DOHH2 (cell line): ENCODE results near the gene MAGEL2.

Source experiments
- H3F3A ChIP-seq: fragments of 200-600 bp; sonication (generic), shearing (Covaris generic); 2 replicates; pipeline ENCODE4 v1.6.0; 2016; ENCODE audit warnings: antibody characterized with exemption, mild to moderate bottlenecking; ENCODE audit not compliant: control insufficient read depth, insufficient read depth
- H3K27ac ChIP-seq: fragments of 200-600 bp; sonication (generic); 2 replicates; pipeline ENCODE4 v1.5.1; 2014; ENCODE audit warnings: low read depth, mild to moderate bottlenecking, low read length, moderate library complexity
- H3K27me3 ChIP-seq: fragments of 200-600 bp; sonication (generic); 2 replicates; pipeline ENCODE4 v1.6.1; 2014; ENCODE audit warnings: mild to moderate bottlenecking, low read length, mixed read lengths; ENCODE audit not compliant: control insufficient read depth
- H3K36me3 ChIP-seq: fragments of 200-600 bp; sonication (generic); 2 replicates; pipeline ENCODE4 v1.6.1; 2014; ENCODE audit warnings: mild to moderate bottlenecking, low read length, moderate library complexity, mixed read lengths; ENCODE audit not compliant: control insufficient read depth
- H3K4me1 ChIP-seq: fragments of 200-600 bp; sonication (generic); 2 replicates; pipeline ENCODE4 v1.6.1; 2014; ENCODE audit warnings: mild to moderate bottlenecking, low read length, mixed read lengths; ENCODE audit not compliant: control insufficient read depth
- H3K4me2 ChIP-seq: fragments of 200-600 bp; sonication (generic); 2 replicates; pipeline ENCODE4 v1.6.0; 2014; ENCODE audit warnings: mild to moderate bottlenecking, low read length, moderate library complexity
- H3K4me3 ChIP-seq: fragments of 200-600 bp; sonication (generic); 2 replicates; pipeline ENCODE4 v1.5.1; 2014; ENCODE audit warnings: mild to moderate bottlenecking, low read length, mixed read lengths
- H3K79me2 ChIP-seq: fragments of 200-600 bp; sonication (generic); 2 replicates; pipeline ENCODE4 v1.6.1; 2014; ENCODE audit warnings: mild to moderate bottlenecking, low read length, mixed read lengths; ENCODE audit not compliant: control insufficient read depth
- H3K9me2 ChIP-seq: fragments of 200-600 bp; sonication (generic); replicated peaks from 2 replicates; pipeline ENCODE4 v1.6.1; 2014; ENCODE audit warnings: mild to moderate bottlenecking, low read length, mixed read lengths; ENCODE audit not compliant: control insufficient read depth
- H3K9me3 ChIP-seq: fragments of 200-600 bp; sonication (generic); 2 replicates; pipeline ENCODE4 v1.6.1; 2014; ENCODE audit warnings: antibody characterized with exemption, low read length, mixed read lengths; ENCODE audit not compliant: control insufficient read depth, insufficient read depth
- H4K20me1 ChIP-seq: fragments of 200-600 bp; sonication (generic); 2 replicates; pipeline ENCODE4 v1.6.0; 2014; ENCODE audit warnings: low read depth, mild to moderate bottlenecking, antibody characterized with exemption, low read length, moderate library complexity; ENCODE audit not compliant: control insufficient read depth, insufficient read depth
- EZH2phosphoT487 ChIP-seq: fragments of 200-600 bp; sonication (generic); IDR thresholded peaks from 2 replicates; pipeline ENCODE4 v1.6.1; 2017; ENCODE audit warnings: borderline replicate concordance, mild to moderate bottlenecking, antibody characterized with exemption, low read length, moderate library complexity, mixed read lengths
- TF ChIP-seq, protein P1 (sequence below): fragments of 200-600 bp; sonication (generic); IDR thresholded peaks from one replicate; pipeline ENCODE4 v1.5.1; 2014; ENCODE audit warnings: antibody characterized with exemption, mild to moderate bottlenecking, low read depth, low read length; ENCODE audit not compliant: poor library complexity, severe bottlenecking

Gene MAGEL2

DNA sequence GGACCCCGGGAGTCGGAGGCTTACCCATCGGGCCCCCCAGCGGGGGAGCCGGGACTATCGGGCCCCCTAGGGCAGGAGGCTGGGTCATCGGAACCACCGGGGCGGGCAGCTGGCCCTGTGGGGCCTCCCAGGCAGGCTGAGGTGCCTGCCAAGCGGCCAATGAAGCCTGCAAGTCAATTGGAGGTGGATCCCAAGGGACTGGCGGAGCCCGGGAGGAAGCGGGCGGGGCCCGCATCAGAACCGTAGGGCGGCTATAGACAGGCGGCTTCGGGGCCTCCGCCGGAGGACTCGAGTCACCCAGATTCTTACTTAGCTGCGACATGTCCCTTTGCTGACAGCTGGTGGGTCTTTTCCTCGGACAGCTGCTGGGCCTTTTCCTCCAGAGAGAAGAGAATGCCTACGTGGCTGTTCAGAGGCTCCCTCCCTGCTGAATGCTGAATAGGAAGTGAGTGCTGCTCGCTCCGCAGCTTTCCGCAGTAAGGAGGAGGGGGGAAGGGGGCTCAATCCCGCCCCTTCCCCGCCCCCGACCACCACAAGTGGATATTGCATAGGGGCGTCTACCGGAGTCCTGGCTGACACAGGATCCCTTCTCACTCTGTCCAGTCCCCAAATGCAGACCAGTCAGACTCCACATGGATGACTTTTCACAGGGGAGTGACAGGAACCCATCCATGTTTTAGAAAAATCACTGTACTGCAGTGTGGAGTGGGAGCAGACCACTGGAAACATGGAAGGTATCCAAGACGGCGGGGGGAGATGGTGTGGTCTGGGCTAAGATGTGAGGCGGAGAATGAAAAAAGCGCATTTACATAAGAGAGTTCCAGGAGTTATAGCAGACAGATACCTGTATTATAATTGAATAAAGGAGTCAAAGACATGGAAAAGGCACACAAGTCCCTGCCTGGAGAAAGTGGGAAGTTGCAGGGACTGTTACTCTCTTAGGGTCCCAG lies at the start of gene MAGEL2:
TSS of gene MAGEL2 (minus strand) at position 447 of the 950 bp plus-strand sequence. CDS start at position 322, 125 bp downstream.
- Histone ChIP-seq H3K9me3 (peaks cover 6% of the 10 kb centered on the region; the same call in 1 of the 2 replicates), H3F3A (no peaks in the 10 kb centered on the region), H3K79me2 (no peaks in the 10 kb centered on the region), H3K4me2 (no peak within 1 kb of the TSS), H3K36me3 (no peaks in the 10 kb centered on the region), H3K27ac (no peak within 1 kb of the TSS), H4K20me1 (no peaks in the 10 kb centered on the region), H3K9me2 (no peaks in the 10 kb centered on the region), H3K4me3 (no peak within 1 kb of the TSS), H3K27me3 (no peaks in the 10 kb centered on the region), H3K4me1 (no peaks in the 10 kb centered on the region)
- TF ChIP-seq, protein P1, sequence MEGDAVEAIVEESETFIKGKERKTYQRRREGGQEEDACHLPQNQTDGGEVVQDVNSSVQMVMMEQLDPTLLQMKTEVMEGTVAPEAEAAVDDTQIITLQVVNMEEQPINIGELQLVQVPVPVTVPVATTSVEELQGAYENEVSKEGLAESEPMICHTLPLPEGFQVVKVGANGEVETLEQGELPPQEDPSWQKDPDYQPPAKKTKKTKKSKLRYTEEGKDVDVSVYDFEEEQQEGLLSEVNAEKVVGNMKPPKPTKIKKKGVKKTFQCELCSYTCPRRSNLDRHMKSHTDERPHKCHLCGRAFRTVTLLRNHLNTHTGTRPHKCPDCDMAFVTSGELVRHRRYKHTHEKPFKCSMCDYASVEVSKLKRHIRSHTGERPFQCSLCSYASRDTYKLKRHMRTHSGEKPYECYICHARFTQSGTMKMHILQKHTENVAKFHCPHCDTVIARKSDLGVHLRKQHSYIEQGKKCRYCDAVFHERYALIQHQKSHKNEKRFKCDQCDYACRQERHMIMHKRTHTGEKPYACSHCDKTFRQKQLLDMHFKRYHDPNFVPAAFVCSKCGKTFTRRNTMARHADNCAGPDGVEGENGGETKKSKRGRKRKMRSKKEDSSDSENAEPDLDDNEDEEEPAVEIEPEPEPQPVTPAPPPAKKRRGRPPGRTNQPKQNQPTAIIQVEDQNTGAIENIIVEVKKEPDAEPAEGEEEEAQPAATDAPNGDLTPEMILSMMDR: no peak
- no peak for TF ChIP-seq EZH2phosphoT487

DNA sequence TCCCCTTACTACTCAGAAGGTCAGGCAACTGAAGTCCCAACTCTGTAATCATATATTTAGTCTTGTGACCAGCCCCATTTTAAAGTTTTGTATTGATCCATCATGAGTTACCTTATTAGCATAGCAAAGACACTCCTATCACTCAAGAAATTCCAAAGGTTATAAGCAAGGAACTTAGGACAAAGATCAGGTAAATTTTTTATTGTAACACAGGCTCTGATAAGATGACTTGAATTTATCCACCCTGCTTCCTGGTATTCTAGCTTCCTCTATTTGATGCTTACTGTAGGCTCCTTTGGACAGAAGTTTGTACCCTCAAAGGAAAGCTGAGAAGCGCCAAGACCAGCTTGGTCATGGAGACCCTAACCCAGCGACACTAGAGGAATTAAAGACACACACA lies 47.6 kb upstream of the MAGEL2 start:
- H3K9me3 ChIP-seq: peaks cover 3% of the 10 kb centered on the region; the same call in 1 of the 2 replicates
- H3K27me3 ChIP-seq: no peaks in the 10 kb centered on the region
- H3K4me2 ChIP-seq: no peak overlapping the region
- no peak overlapping the region for H3K4me3 ChIP-seq
- H3F3A ChIP-seq: no peaks in the 10 kb centered on the region
- no peaks in the 10 kb centered on the region for H3K36me3 ChIP-seq
- no peaks in the 10 kb centered on the region for H4K20me1 ChIP-seq
- H3K27ac ChIP-seq: no peak overlapping the region
- H3K4me1 ChIP-seq: no peaks in the 10 kb centered on the region
- no peaks in the 10 kb centered on the region for H3K9me2 ChIP-seq
- no peak for TF ChIP-seq EZH2phosphoT487
- TF ChIP-seq, protein P1: no peak
- H3K79me2 ChIP-seq: no peaks in the 10 kb centered on the region

DNA sequence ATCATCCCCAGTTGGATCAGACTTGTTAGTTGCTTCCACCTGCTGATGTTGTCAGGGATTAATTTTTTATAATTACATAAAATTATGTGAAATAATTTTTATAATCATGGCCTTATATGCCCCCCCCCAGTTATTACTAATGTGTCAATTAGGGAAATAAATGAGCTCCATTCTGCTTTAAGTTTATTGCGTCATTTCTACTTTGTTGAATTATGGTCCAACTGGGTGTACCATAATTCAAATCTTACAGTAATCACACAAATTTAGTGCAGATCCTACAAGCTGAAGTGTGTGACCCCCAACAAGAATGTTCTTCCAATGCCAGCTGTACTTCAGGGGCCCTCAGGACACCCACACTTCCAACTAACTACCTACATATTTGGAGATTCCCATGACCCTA lies 46.9 kb upstream of the MAGEL2 start:
- no peak overlapping the region for H3K4me3 ChIP-seq
- TF ChIP-seq, protein P1: no peak
- TF ChIP-seq EZH2phosphoT487: no peak
- no peak overlapping the region for H3K4me2 ChIP-seq
- H3K27ac ChIP-seq: no peak overlapping the region
- H3K9me2 ChIP-seq: no peaks in the 10 kb centered on the region
- H3K27me3 ChIP-seq: no peaks in the 10 kb centered on the region
- H3K79me2 ChIP-seq: no peaks in the 10 kb centered on the region
- H3K4me1 ChIP-seq: no peaks in the 10 kb centered on the region
- H3K36me3 ChIP-seq: no peaks in the 10 kb centered on the region
- H4K20me1 ChIP-seq: no peaks in the 10 kb centered on the region
- peaks cover 6% of the 10 kb centered on the region; the same call in 1 of the 2 replicates for H3K9me3 ChIP-seq
- no peaks in the 10 kb centered on the region for H3F3A ChIP-seq
